GM23248 (cell line): ENCODE measurements around the gene TCF25.
"Not testable (repeated sequence)": the region's sequence is repeated elsewhere in the genome, so short reads cannot be mapped to it uniquely, and the experiment has no call there.

ENCODE experiments used
- EZH2 ChIP-seq: fragments of 200-600 bp; sonication (generic); IDR thresholded peaks from 2 replicates; pipeline ENCODE4 v1.6.1; 2018; ENCODE audit warnings: antibody characterized with exemption, mild to moderate bottlenecking; ENCODE audit not compliant: insufficient read depth, poor library complexity, severe bottlenecking
- EZH2phosphoT487 ChIP-seq: fragments of 200-600 bp; sonication (generic); IDR thresholded peaks from 2 replicates; pipeline ENCODE4 v1.6.1; 2018; ENCODE audit warnings: antibody characterized with exemption, moderate library complexity, mild to moderate bottlenecking, low read depth; ENCODE audit not compliant: insufficient read depth

GRCh38 chr16:89833664-89834363 is 39.6 kb upstream of the TCF25 start:
- not testable (repeated sequence) for TF ChIP-seq EZH2phosphoT487, EZH2
